DND-41 (cell line): ENCODE results near the gene OTUD5.

ENCODE experiments used
- ATAC-seq: fragments of 200-7000 bp; cut with Tn5 transposase; 3 replicates; pipeline ENCODE4 v1.9.1; 2021; ENCODE audit warnings: low read depth; ENCODE audit not compliant: insufficient read depth
- DNase-seq: peaks from one replicate; pipeline ENCODE4 v3.0.0-alpha.2; 2020
- H2AFZ ChIP-seq: 2 replicates; pipeline ENCODE4 v1.6.0; 2012; ENCODE audit warnings: low read depth, low read length
- H3K27ac ChIP-seq: 2 replicates; pipeline ENCODE4 v1.5.1; 2012; ENCODE audit warnings: low read length, inconsistent platforms
- H3K27me3 ChIP-seq: fragments of 200-600 bp; sonication (generic); 2 replicates; pipeline ENCODE4 v1.6.0; 2012; ENCODE audit warnings: low read length, mild to moderate bottlenecking, inconsistent platforms; ENCODE audit not compliant: insufficient read depth, poor library complexity
- H3K36me3 ChIP-seq: 2 replicates; pipeline ENCODE4 v1.5.1; 2012; ENCODE audit warnings: low read length, inconsistent platforms; ENCODE audit not compliant: insufficient read depth
- H3K4me1 ChIP-seq: 2 replicates; pipeline ENCODE4 v1.5.1; 2012; ENCODE audit warnings: mild to moderate bottlenecking, low read length; ENCODE audit not compliant: insufficient read depth
- H3K4me2 ChIP-seq: 2 replicates; pipeline ENCODE4 v1.6.0; 2012; ENCODE audit warnings: mild to moderate bottlenecking, moderate library complexity, low read length, inconsistent platforms; ENCODE audit not compliant: insufficient read depth
- H3K4me3 ChIP-seq, 2 experiments: fragments of 200-600 bp in 1 of 2; shearing (Covaris generic) in 1 of 2; 2 replicates each; pipeline ENCODE4 v1.5.1; 2012 to 2016; ENCODE audit warnings: inconsistent platforms in 2 of 2, low read length in 2 of 2, mild to moderate bottlenecking in 2 of 2, low read depth in 1 of 2, moderate library complexity in 1 of 2
- H3K79me2 ChIP-seq: 2 replicates; pipeline ENCODE4 v1.6.0; 2012; ENCODE audit warnings: low read length, inconsistent platforms; ENCODE audit not compliant: insufficient read depth
- H3K9ac ChIP-seq: 2 replicates; pipeline ENCODE4 v1.6.0; 2012; ENCODE audit warnings: low read depth, mild to moderate bottlenecking, inconsistent platforms, low read length, moderate library complexity
- H3K9me3 ChIP-seq: 2 replicates; pipeline ENCODE4 v1.5.1; 2012; ENCODE audit warnings: low read length, moderate library complexity, mild to moderate bottlenecking, inconsistent platforms; ENCODE audit not compliant: insufficient read depth, severe bottlenecking
- H4K20me1 ChIP-seq: 2 replicates; pipeline ENCODE4 v1.6.0; 2012; ENCODE audit warnings: low read length; ENCODE audit not compliant: insufficient read depth
- EZH2 ChIP-seq: IDR thresholded peaks from 3 replicates; pipeline ENCODE4 v1.6.1; 2012; ENCODE audit warnings: borderline replicate concordance, low read depth, mild to moderate bottlenecking, moderate library complexity, low read length, inconsistent platforms; ENCODE audit not compliant: severe bottlenecking
- TF ChIP-seq, protein P1 (sequence below): IDR thresholded peaks from 2 replicates; pipeline ENCODE4 v1.5.1; 2012; ENCODE audit warnings: borderline replicate concordance, low read length, moderate library complexity, mild to moderate bottlenecking; ENCODE audit not compliant: poor library complexity, severe bottlenecking; ENCODE audit errors: extremely low read depth

OTUD5 gene

DNA sequence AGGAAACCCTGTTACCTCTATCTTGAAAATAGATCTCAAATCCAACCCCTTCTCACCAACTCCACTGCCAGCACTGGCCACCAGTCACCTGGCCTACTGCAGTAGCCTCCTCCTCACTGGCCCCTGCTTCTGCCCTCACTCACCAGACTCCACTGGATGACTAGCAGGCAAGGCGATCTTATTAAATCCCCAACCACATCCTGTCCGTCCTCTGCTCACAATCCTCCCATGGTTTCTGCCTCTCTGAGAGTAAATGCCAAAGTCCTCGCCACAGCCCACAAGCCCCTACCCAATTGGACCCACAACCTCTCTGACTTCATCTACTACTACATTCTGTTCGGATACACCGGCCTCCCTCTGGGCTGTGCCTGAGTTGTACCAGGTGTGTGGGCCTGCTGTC is 33.1 kb downstream of the OTUD5 start:
- TF ChIP-seq, protein P1, sequence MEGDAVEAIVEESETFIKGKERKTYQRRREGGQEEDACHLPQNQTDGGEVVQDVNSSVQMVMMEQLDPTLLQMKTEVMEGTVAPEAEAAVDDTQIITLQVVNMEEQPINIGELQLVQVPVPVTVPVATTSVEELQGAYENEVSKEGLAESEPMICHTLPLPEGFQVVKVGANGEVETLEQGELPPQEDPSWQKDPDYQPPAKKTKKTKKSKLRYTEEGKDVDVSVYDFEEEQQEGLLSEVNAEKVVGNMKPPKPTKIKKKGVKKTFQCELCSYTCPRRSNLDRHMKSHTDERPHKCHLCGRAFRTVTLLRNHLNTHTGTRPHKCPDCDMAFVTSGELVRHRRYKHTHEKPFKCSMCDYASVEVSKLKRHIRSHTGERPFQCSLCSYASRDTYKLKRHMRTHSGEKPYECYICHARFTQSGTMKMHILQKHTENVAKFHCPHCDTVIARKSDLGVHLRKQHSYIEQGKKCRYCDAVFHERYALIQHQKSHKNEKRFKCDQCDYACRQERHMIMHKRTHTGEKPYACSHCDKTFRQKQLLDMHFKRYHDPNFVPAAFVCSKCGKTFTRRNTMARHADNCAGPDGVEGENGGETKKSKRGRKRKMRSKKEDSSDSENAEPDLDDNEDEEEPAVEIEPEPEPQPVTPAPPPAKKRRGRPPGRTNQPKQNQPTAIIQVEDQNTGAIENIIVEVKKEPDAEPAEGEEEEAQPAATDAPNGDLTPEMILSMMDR: no peak
- no peak for TF ChIP-seq EZH2

DNA sequence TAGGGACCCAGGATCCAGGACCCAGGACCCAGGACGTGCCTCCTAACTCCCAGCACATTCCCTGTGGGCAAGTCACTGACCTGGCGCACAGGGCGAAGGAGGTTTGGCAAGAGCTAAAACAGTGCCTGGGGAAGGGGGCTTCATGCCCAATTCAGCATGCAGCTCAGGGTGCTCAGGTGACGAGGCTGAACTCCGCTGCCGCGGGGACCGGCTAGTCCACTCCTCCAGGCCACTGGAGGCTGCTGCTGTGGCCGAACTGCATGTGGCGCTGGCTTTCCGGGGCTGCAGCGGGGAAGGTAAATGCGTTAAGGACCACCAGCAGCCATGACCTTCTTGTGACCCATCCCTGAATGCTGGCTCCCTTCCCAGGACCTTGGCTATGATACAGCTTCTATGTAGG is 33.6 kb downstream of the OTUD5 start:
- Histone ChIP-seq H3K9ac (no peak overlapping the region), H3K79me2 (no peaks in the 10 kb centered on the region), H2AFZ (no peak overlapping the region), H3K9me3 (no peaks in the 10 kb centered on the region), H3K4me1 (peaks cover 15% of the 10 kb centered on the region), H3K36me3 (peaks cover 31% of the 10 kb centered on the region), H3K27ac (no peak overlapping the region), H4K20me1 (peaks cover 10% of the 10 kb centered on the region; the same call in 1 of the 2 replicates), H3K27me3 (no peaks in the 10 kb centered on the region), H3K4me3 (no peak overlapping the region), H3K4me2 (no peak overlapping the region)
- ATAC-seq (no peak), DNase-seq (no peak)
- TF ChIP-seq, protein P1: no peak
- no peak for TF ChIP-seq EZH2

More for the DNA sequence above, 33.1 kb downstream of the OTUD5 start:
- Histone ChIP-seq H3K4me2 (no peak overlapping the region), H3K27me3 (no peaks in the 10 kb centered on the region), H3K9ac (no peak overlapping the region), H3K4me1 (peaks cover 13% of the 10 kb centered on the region), H2AFZ (no peak overlapping the region), H4K20me1 (peaks cover 10% of the 10 kb centered on the region; the same call in 1 of the 2 replicates), H3K4me3 (no peak overlapping the region), H3K9me3 (no peaks in the 10 kb centered on the region), H3K36me3 (peaks cover 31% of the 10 kb centered on the region), H3K27ac (no peak overlapping the region), H3K79me2 (no peaks in the 10 kb centered on the region)
- ATAC-seq (no peak), DNase-seq (no peak)

- H3K9ac ChIP-seq: no peak overlapping the region
- H3K4me3 ChIP-seq: no peak overlapping the region
- TF ChIP-seq, protein P1: no peak
- TF ChIP-seq EZH2: no peak
- ATAC-seq: no peak
- no peak overlapping the region for H3K27ac ChIP-seq
- H3K4me1 ChIP-seq: peaks cover 34% of the 10 kb centered on the region
- no peak overlapping the region for H3K4me2 ChIP-seq
- no peak for DNase-seq
- peaks cover 26% of the 10 kb centered on the region for H3K36me3 ChIP-seq
- H3K27me3 ChIP-seq: no peaks in the 10 kb centered on the region
- H2AFZ ChIP-seq: no peak overlapping the region
- H4K20me1 ChIP-seq: peaks cover 10% of the 10 kb centered on the region; the same call in 1 of the 2 replicates
- H3K79me2 ChIP-seq: peaks cover 12% of the 10 kb centered on the region
- H3K9me3 ChIP-seq: no peaks in the 10 kb centered on the region
These were observed 36.7 kb downstream of the OTUD5 start for GRCh38 chrX:48920718-48921104.
